Panc1 (cell line): ENCODE data around the gene TLE3. TPM values are rescaled to one million over a fixed set of nuclear protein-coding genes. Genes with fewer than 3 reads are reported as not detected.
A peak's percentile ranks its signal among the peaks of the same experiment; 100 is the strongest.

Experiments
- ATAC-seq: fragments of 200-7000 bp; cut with Tn5 transposase; 2 replicates; pipeline ENCODE4 v1.9.1; 2020; ENCODE audit warnings: mild to moderate bottlenecking, moderate library complexity
- BruUV-seq: library from RNA; stranded (reverse); fragments of 400-500 nt; replicated peaks from 2 replicates; lab custom pipeline; 2021; lab: Mats Ljungman, UMichigan
- CTCF ChIA-PET: fragments of 300-600 bp; sonication (Branson Sonifier 250); formaldehyde crosslinking; loops from one replicate; lab custom pipeline; 2022; ENCODE audit warnings: antibody characterized with exemption; lab: Charles Lee
- POLR2A ChIA-PET: fragments of 300-600 bp; sonication (Branson Sonifier 250); formaldehyde crosslinking; loops from one replicate; lab custom pipeline; 2022; ENCODE audit warnings: antibody characterized with exemption; lab: Charles Lee
- DNase-seq: peaks from one replicate; pipeline ENCODE4 v3.0.0-alpha.2; 2010; ENCODE audit warnings: low read depth, low spot score
- H3K27ac ChIP-seq: 2 replicates; pipeline ENCODE4 v1.5.1; 2011; ENCODE audit warnings: mild to moderate bottlenecking, low read length, inconsistent platforms
- H3K27me3 ChIP-seq: fragments of 200-500 bp; sonication (Bioruptor generic); 2 replicates; pipeline ENCODE4 v1.6.0; 2014; ENCODE audit warnings: low read length, inconsistent platforms; ENCODE audit not compliant: control insufficient read depth, insufficient read depth
- H3K36me3 ChIP-seq: fragments of 200-500 bp; sonication (Bioruptor generic); 2 replicates; pipeline ENCODE4 v1.5.1; 2014; ENCODE audit warnings: inconsistent platforms, mild to moderate bottlenecking, low read length, moderate library complexity; ENCODE audit not compliant: control insufficient read depth, insufficient read depth
- H3K4me1 ChIP-seq: 2 replicates; pipeline ENCODE4 v1.5.1; 2011; ENCODE audit warnings: inconsistent platforms, mild to moderate bottlenecking, low read length, moderate library complexity; ENCODE audit not compliant: control insufficient read depth, insufficient read depth
- H3K4me3 ChIP-seq, 2 experiments: 2 replicates each; pipeline ENCODE4 v1.5.1; 2011 to 2012; ENCODE audit warnings: low read depth in 2 of 2, low read length in 2 of 2, mild to moderate bottlenecking in 2 of 2, inconsistent platforms in 1 of 2, moderate library complexity in 1 of 2
- H3K9me3 ChIP-seq: fragments of 200-500 bp; sonication (Bioruptor generic); 2 replicates; pipeline ENCODE4 v1.5.1; 2014; ENCODE audit warnings: low read depth, mild to moderate bottlenecking, inconsistent platforms, low read length, moderate library complexity; ENCODE audit not compliant: control insufficient read depth, insufficient read depth
- POLR2AphosphoS5 ChIP-seq: IDR thresholded peaks from 2 replicates; pipeline ENCODE4 v1.6.1; 2012; ENCODE audit warnings: mild to moderate bottlenecking, low read depth, low read length, moderate library complexity
- SIN3A ChIP-seq: IDR thresholded peaks from 2 replicates; pipeline ENCODE4 v1.6.1; 2012; ENCODE audit warnings: low read depth, mild to moderate bottlenecking, low read length, moderate library complexity, borderline replicate concordance; ENCODE audit not compliant: insufficient read depth
- TCF7L2 ChIP-seq: IDR thresholded peaks from 2 replicates; pipeline ENCODE4 v1.6.1; 2011; ENCODE audit warnings: mild to moderate bottlenecking, low read depth, low read length, inconsistent platforms
- in situ Hi-C: cut with HindIII; loops from 2 replicates; pipeline ENCODE4 v1.10.0; 2016; ENCODE audit warnings: low sequenced_read_pairs, low pct_unique_long_range_greater_than_20kb
- intact Hi-C: fragments of 100-400 bp; cut with micrococcal nuclease; formaldehyde crosslinking; loops from one replicate; pipeline ENCODE4 v1.10.0; 2022; ENCODE audit not compliant: unreplicated experiment
- total RNA-seq: library from RNA; stranded (reverse); gene quantifications from one replicate; pipeline ENCODE4 v1.2.1, GENCODE V29; 2021; ENCODE audit not compliant: unreplicated experiment
- TF ChIP-seq, protein P1 (sequence below), 2 experiments: IDR thresholded peaks; 2 replicates each; pipeline ENCODE4 v1.6.1; 2011 to 2012; ENCODE audit warnings: low read depth in 2 of 2, control low read depth in 1 of 2, low read length in 1 of 2, mild to moderate bottlenecking in 1 of 2, moderate library complexity in 1 of 2; ENCODE audit not compliant: insufficient read depth in 1 of 2
- TF ChIP-seq, protein P2 (sequence below): fragments of 450-650 bp; IDR thresholded peaks from 2 replicates; pipeline ENCODE4 v1.5.1; 2017; ENCODE audit warnings: mild to moderate bottlenecking

Gene TLE3
- total RNA-seq, 1 experiment from 2014 or later = 132 TPM

DNA sequence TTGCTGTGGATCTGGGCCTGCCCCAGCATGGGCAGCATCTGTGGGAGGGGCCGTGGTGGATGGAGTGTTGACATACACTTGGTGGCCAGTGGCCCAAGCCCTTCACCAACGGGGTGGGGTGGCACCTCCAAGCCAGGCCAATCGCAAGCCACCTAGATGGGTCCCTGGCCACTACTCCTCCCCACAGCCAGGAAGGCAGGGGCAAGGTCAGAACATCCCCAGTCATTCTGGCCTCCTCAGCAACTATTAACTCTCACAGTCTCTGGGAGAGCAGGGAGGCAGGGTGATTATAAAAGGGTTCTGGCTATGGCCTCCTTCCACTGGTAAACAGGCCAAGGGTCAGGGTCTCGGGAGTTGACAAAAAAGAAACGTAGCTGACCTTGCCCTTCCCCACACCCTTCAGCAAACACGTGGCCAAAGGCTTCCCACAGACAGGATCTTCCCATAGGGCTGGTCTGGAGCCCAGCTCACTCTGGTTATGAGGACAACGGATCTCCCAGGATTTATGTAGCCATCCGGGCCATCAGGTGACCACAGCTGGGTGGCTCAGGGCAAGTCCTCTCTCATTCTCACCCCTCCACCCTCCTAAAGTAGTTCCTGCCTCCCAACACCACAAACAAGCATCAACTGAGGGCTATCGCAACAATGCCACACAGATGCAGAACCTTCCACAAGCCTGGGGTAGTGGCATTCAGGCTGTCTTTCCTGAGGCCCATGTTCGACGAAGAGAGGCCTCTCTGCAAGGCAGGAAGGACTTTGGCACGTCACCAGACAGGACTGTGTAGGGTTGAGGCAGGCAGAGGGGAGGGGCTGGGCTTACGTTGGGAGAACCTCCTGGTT is 18.9 kb downstream of the TLE3 start:
- Histone ChIP-seq H3K27ac (no peak overlapping the region), H3K4me3 (no peak overlapping the region), H3K27me3 (no peaks in the 10 kb centered on the region), H3K36me3 (peaks cover 33% of the 10 kb centered on the region), H3K9me3 (no peaks in the 10 kb centered on the region), H3K4me1 (peaks cover 9% of the 10 kb centered on the region; the same call in 1 of the 2 replicates)
- DNase-seq = no peak
- no peak for TF ChIP-seq TCF7L2
- TF ChIP-seq, protein P1, sequence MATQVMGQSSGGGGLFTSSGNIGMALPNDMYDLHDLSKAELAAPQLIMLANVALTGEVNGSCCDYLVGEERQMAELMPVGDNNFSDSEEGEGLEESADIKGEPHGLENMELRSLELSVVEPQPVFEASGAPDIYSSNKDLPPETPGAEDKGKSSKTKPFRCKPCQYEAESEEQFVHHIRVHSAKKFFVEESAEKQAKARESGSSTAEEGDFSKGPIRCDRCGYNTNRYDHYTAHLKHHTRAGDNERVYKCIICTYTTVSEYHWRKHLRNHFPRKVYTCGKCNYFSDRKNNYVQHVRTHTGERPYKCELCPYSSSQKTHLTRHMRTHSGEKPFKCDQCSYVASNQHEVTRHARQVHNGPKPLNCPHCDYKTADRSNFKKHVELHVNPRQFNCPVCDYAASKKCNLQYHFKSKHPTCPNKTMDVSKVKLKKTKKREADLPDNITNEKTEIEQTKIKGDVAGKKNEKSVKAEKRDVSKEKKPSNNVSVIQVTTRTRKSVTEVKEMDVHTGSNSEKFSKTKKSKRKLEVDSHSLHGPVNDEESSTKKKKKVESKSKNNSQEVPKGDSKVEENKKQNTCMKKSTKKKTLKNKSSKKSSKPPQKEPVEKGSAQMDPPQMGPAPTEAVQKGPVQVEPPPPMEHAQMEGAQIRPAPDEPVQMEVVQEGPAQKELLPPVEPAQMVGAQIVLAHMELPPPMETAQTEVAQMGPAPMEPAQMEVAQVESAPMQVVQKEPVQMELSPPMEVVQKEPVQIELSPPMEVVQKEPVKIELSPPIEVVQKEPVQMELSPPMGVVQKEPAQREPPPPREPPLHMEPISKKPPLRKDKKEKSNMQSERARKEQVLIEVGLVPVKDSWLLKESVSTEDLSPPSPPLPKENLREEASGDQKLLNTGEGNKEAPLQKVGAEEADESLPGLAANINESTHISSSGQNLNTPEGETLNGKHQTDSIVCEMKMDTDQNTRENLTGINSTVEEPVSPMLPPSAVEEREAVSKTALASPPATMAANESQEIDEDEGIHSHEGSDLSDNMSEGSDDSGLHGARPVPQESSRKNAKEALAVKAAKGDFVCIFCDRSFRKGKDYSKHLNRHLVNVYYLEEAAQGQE (IDR thresholded peaks at IDR 0.05; ENCODE audit: insufficient read depth in 1 of 2, low read depth in 2 of 2, low read length in 1 of 2) = no peak
- TF ChIP-seq POLR2AphosphoS5 = no peak
- TF ChIP-seq SIN3A = no peak
- TF ChIP-seq, protein P2, sequence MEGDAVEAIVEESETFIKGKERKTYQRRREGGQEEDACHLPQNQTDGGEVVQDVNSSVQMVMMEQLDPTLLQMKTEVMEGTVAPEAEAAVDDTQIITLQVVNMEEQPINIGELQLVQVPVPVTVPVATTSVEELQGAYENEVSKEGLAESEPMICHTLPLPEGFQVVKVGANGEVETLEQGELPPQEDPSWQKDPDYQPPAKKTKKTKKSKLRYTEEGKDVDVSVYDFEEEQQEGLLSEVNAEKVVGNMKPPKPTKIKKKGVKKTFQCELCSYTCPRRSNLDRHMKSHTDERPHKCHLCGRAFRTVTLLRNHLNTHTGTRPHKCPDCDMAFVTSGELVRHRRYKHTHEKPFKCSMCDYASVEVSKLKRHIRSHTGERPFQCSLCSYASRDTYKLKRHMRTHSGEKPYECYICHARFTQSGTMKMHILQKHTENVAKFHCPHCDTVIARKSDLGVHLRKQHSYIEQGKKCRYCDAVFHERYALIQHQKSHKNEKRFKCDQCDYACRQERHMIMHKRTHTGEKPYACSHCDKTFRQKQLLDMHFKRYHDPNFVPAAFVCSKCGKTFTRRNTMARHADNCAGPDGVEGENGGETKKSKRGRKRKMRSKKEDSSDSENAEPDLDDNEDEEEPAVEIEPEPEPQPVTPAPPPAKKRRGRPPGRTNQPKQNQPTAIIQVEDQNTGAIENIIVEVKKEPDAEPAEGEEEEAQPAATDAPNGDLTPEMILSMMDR = no peak
- POLR2A ChIA-PET = no interaction called here
- peak; percentile 40; the same call in 1 of the 2 replicates for ATAC-seq
- intact Hi-C loops (no loop called here), in situ Hi-C loops (no loop called here)
- BruUV-seq = no TSS peak
- CTCF ChIA-PET = no interaction called here

DNA sequence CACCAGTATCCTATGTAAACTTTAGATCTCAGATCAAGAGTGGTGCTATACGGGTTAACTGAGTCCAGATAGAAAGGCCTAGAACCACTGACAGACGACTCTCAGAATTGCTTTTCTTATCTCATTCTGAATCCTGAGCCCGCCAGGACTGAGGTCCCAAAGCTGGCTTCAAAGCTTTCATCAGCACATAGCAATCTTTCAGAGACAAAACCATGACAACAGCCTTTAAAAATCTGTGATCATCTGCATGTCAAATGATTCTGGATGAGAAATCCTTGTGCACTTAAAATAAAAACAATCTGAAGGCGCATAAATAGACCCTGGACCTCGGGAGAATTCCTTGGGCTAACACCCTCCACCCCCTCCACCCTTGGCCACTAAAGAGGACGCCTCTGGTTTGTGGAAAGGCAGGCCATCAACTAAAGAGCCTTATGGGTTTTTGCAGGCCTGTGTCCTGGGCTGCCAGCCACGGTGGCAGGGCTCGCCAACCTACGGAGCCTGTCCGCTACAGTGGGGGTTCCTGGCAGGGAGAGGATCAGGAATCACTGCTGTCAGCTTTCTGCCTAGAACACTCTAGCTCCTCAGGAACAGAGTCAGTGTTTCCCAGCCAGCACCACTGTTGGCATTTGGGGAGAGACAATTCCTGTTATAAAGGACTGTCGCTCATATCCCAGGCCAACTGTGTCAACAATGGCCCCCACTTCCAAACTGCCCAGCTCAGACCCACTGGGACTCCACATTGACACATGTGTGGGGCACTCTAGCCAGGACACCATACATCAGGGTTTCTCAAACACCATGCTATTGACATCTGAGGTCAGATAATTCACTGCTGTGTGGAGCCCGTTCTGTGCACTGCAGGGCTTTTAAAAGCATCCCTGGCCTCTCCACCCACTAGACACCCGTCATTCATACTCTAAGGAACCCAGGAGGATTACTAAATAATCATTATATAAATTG is 20.2 kb downstream of the TLE3 start:
- TF ChIP-seq, protein P1 (IDR thresholded peaks at IDR 0.05; ENCODE audit: insufficient read depth in 1 of 2, low read depth in 2 of 2, low read length in 1 of 2) = no peak
- TF ChIP-seq TCF7L2 (no peak), SIN3A (no peak), POLR2AphosphoS5 (no peak)
- TF ChIP-seq, protein P2 = no peak
- DNase-seq (no peak), ATAC-seq (no peak)
- no peak overlapping the region for H3K4me3 ChIP-seq
- peaks cover 9% of the 10 kb centered on the region; the same call in 1 of the 2 replicates for H3K4me1 ChIP-seq
- in situ Hi-C loops = no loop called here
- no TSS peak for BruUV-seq
- intact Hi-C loops = no loop called here
- CTCF ChIA-PET = interaction anchor here (0.6 kb wide), 1 partner anchor 88 kb away, joined by 3 read pairs; no protein-coding TSS in a partner anchor
- H3K36me3 ChIP-seq = peaks cover 40% of the 10 kb centered on the region
- H3K27ac ChIP-seq = no peak overlapping the region
- no peaks in the 10 kb centered on the region for H3K9me3 ChIP-seq
- no peaks in the 10 kb centered on the region for H3K27me3 ChIP-seq
- POLR2A ChIA-PET = no interaction called here
